ENCODE measurements around the gene FSTL5.

GRCh38 chr4:161585011-161585410, 578.8 kb downstream of the FSTL5 start:
- no peak for TF ChIP-seq EP300 (IDR thresholded peaks at IDR 0.05)
- TF ChIP-seq POLR2A (IDR thresholded peaks at IDR 0.05) = no peak
